ENCODE data around the gene FADS6.
A peak's percentile ranks its signal among the peaks of the same experiment; 100 is the strongest.

Gene FADS6

GRCh38 chr17:74892974-74893911 lies at the start of gene FADS6:
Gene FADS6, minus strand, starts transcription at chr17:74893633. Its CDS starts 38 bp downstream, at chr17:74893595.
- no peak for DNase-seq (ENCODE audit: low read depth in 2 of 2)

- DNase-seq (ENCODE audit: low read depth in 2 of 2), result no peak
Observed at GRCh38 chr17:74941128-74941725, 47.8 kb upstream of the FADS6 start.

- no peak for DNase-seq (ENCODE audit: low read depth in 2 of 2)
Observed at GRCh38 chr17:74939534-74939933, 46.1 kb upstream of the FADS6 start.

GRCh38 chr17:74938194-74938950 lies 44.9 kb upstream of the FADS6 start:
- DNase-seq (ENCODE audit: low read depth in 2 of 2), result no peak

GRCh38 chr17:74937064-74938051 lies 43.9 kb upstream of the FADS6 start:
- no peak for DNase-seq (ENCODE audit: low read depth in 2 of 2)

GRCh38 chr17:74936470-74936799 lies 43.0 kb upstream of the FADS6 start:
- no peak for DNase-seq (ENCODE audit: low read depth in 2 of 2)

- DNase-seq (ENCODE audit: low read depth in 2 of 2), result no peak
Observed at GRCh38 chr17:74935585-74936469, 42.4 kb upstream of the FADS6 start, which contains the start of gene OTOP3. Gene OTOP3, plus strand, starts transcription at chr17:74935898. Its CDS starts 24 bp downstream, at chr17:74935922.

GRCh38 chr17:74935048-74935447 lies 41.6 kb upstream of the FADS6 start:
- no peak for DNase-seq (ENCODE audit: low read depth in 2 of 2)

GRCh38 chr17:74930535-74931036 lies 37.2 kb upstream of the FADS6 start:
- DNase-seq (ENCODE audit: low read depth in 2 of 2), result no peak

- no peak for DNase-seq (ENCODE audit: low read depth in 2 of 2)
Observed at GRCh38 chr17:74928786-74929185, 35.4 kb upstream of the FADS6 start.

GRCh38 chr17:74925242-74925641 lies 31.8 kb upstream of the FADS6 start:
- no peak for DNase-seq (ENCODE audit: low read depth in 2 of 2)

- DNase-seq (ENCODE audit: low read depth in 2 of 2), result no peak
Observed at GRCh38 chr17:74924250-74924948, 31.0 kb upstream of the FADS6 start, which contains the start of gene OTOP2. Gene OTOP2, plus strand, starts transcription at chr17:74924273. Its CDS starts 360 bp downstream, at chr17:74924633.

- DNase-seq (ENCODE audit: low read depth in 2 of 2), result peak; percentile 41 to 44
Observed at GRCh38 chr17:74923538-74924249, 30.3 kb upstream of the FADS6 start.

GRCh38 chr17:74922694-74923537 lies 29.5 kb upstream of the FADS6 start, which contains the start of gene USH1G:
Gene USH1G, minus strand, starts transcription at chr17:74923255. Its CDS starts 182 bp downstream, at chr17:74923073.
- no peak for DNase-seq (ENCODE audit: low read depth in 2 of 2)

- DNase-seq (ENCODE audit: low read depth in 2 of 2), result no peak
Observed at GRCh38 chr17:74922172-74922571, 28.7 kb upstream of the FADS6 start.

GRCh38 chr17:74921769-74922168 lies 28.3 kb upstream of the FADS6 start:
- DNase-seq (ENCODE audit: low read depth in 2 of 2), result no peak

- no peak for DNase-seq (ENCODE audit: low read depth in 2 of 2)
Observed at GRCh38 chr17:74921026-74921681, 27.7 kb upstream of the FADS6 start.
